Epidermal melanocyte (primary cell): ENCODE data around the gene ITGB4.

Experiments used
- DNase-seq: peaks from one replicate; pipeline ENCODE4 v3.0.0; 2011; ENCODE audit warnings: low spot score; ENCODE audit not compliant: insufficient read length

ITGB4 gene

GRCh38 chr17:75720656-75721462, at the start of gene ITGB4:
TSS of gene ITGB4 (plus strand) at chr17:75721459. CDS start at chr17:75724704, 3,245 bp downstream.
- no peak for DNase-seq

GRCh38 chr17:75672011-75672410, 49.2 kb upstream of the ITGB4 start:
- DNase-seq: no peak

DNA sequence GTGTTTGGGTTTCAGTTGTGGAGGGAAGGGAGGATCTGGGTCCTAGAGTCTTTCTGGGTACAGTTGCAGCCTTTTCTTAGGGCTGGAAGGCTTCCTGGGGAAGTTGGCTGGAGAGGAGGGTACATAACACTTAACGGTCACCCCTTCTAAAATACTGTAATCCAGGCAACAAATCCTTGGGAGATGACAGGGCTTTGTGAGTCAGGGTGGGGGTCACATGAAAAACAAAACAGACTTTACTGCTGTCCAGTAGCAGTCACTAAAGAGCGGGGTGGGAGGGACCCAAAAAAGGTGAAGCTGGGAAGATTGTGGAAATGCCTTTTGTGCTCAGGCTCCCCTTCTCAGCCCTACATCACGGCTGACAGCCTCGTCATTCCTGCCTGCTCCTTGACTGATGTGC, 47.8 kb upstream of the ITGB4 start:
- no peak for DNase-seq

DNA sequence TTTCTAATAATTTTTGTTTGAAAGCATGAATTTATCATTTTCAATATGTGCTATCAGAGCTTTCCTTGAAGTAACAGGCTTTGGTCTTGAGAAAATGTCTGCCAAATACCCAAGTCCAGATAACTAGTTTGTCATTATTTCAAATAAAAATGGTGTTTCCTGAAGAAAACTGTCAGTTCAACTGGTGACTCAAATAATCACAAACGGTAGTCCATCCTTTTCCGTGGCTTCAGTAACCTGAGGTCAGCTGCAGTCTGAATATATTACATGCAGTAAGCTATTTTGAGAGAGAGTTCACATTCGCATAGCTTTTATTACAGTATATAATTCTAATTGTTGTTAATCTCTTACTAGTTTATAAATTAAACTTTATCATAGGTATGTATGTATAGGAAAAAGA, 44.8 kb upstream of the ITGB4 start:
- DNase-seq: no peak

DNA sequence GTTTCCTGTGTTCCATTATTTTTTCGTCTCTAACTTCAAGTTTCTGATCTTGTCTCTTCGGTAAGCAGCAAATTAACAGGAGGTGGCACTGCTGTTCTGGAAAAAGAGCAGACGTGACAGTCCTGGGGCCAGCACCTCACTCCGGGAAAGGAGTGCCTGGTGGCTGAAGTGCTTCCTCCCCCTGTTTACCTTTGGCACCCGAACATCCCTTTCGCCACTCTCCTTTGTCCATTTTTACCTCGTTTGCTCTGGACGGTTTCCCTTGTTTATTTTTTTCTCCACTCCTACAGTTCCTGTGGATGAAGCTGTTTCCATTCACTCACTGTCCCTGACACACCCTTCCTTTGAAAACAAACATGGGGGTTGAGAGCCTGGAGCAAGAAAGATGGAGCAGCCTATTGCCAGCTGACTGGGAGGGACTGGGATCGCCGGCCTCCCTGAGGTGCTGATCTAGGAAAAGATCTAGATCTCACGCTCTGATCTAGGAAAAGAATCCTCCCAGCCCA, 41.5 kb upstream of the ITGB4 start:
- no peak for DNase-seq

- no peak for DNase-seq
These were observed 40.8 kb upstream of the ITGB4 start for GRCh38 chr17:75680431-75680830.

GRCh38 chr17:75681289-75681688, 40.0 kb upstream of the ITGB4 start:
- DNase-seq: no peak

GRCh38 chr17:75683583-75683982, 37.7 kb upstream of the ITGB4 start:
- no peak for DNase-seq

DNA sequence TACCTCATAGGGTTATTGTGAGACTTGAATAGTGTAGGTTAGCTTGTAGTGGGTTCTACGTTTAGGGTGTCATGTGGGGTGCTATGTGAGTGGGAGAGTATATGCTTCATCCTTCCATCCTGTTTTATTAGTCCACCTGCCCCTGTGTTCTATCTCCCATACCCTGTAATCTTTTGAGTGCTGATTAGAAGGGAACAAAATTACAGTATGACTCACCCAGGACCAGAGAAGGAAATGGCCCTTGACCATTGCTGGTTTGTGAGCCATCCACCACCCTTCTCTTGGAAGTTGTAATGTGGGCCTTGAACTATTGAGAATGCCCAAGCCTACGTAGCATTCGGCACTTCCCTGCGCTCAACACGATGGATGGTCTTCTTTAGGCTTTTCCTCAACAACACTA, 37.0 kb upstream of the ITGB4 start:
- no peak for DNase-seq

GRCh38 chr17:75684924-75685323, 36.3 kb upstream of the ITGB4 start:
- no peak for DNase-seq

DNA sequence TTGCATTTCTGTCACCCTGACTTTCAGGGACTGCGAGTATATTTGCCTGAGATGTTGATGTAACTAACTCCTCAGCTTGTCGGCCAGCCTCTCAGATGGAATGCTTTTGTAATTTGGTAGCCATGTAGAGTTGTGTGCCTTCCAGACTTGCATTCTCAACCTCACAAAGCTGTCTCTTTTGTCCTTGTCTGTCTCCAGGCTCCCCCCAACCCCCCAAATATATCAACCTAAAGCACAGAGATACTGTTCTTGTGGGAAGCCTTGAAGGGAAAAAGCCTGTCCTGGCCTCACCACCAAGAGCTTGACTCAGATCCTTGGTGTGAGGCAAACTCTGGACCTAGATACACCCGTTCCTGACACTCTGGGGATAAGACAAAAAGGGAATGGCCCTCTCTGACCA, 35.8 kb upstream of the ITGB4 start:
- no peak for DNase-seq

- DNase-seq: no peak
These were observed 32.9 kb upstream of the ITGB4 start for GRCh38 chr17:75688209-75688825.

DNA sequence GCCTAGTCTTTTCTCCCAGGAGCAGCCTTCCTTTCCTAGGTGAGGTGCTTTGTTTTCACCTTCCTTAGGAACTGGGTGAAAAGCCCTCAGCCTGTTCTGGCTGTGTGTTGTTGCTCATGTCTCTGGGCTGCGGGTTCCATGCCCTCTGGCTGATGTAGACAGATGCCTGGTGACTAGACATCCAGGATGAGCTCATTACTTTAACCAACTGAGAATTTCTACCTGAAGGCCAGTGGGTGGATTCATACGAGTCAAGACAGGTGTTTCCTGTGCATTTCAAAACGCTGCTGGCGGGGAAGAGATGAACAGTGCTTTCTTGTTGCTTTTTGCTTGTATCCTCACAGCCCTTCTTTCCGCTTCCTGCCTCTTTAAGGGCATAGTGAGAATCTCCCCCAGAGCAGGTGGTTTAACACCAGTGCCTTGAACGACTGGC, 31.8 kb upstream of the ITGB4 start:
- DNase-seq: no peak

DNA sequence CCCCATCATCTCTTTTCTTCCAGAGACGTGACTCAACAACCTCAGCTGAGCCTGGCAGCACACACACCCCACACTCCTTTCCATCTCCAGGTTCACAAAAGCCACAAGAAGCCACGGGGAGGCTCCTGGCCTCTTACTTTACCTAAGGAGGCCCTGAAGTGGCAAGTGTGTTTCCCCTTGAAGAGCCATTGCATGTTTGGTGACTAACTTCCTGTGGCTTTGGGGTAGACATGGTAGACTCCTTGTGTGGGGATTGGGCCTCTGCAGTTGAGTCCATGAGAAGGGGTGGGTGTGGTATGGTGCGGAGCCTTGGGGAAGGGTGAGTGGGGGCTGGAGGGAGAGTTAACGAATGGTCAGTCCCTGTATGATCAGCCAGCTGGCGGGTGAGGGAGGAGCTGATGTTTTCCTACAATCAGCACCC, 29.9 kb upstream of the ITGB4 start:
- DNase-seq: no peak

DNA sequence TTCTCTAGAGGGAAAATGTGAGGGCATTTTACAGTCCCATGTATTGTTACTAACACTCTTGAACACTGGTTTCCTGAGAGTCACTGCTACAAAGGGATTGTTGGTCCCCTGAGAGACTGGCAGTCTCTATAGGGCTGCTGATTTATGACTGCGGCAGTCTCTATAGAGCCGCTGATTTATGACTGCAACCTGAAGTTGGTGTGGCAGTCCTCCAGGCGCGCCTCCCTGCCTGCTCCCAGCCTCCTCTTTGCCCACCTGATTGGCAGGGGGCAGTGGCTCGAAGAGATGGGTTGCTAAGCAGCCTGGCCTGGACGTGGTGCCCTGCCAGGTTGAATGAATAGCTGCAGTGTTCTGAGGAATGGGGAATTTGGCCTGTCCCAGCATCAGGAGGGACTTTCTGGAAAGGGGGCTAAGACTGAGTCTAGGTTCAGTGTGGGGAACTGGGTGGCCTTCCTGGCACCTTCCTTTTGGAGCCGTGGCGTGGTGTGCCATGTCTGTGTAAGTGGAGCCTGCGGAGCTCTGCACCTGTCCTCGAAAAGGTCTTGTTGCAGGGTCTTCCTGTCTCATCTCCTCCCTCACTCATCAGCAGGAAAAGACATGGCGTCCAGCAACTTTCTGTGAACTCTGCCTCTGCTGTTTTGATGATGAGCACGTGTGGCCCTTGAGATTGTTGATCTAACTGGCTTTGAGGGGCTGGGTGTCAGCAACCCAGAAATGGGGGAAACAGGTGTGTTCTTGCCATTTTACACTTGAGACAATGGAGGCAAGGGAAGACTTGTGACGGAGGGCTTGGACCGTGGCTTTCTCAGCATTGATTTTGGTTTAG, 29.2 kb upstream of the ITGB4 start:
- DNase-seq: no peak

- DNase-seq: no peak
These were observed 28.3 kb upstream of the ITGB4 start for GRCh38 chr17:75692976-75693375.

- DNase-seq: peak; percentile 73
These were observed 27.5 kb upstream of the ITGB4 start for GRCh38 chr17:75693500-75694481.

DNA sequence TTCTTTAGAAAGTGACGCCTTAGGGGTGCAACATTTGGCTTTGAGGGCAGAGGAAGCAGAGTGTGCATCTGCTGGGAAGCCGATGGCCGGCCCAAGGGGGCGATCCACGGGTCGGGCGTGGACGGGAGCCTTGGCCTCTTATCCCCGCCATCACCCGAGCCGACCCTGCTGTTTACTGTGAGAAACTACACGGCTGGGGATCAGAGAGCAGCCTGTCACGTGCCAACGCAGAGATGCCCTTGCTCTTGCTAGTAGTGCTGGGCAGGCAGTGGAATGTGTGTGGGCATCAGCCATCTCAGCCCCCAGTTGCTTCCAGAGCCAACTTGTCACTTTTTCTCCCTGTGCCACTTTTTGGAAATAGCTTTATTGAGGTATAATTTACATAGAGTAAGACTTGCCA, 26.7 kb upstream of the ITGB4 start:
- no peak for DNase-seq

GRCh38 chr17:75695141-75695829, 26.0 kb upstream of the ITGB4 start:
- no peak for DNase-seq

GRCh38 chr17:75695830-75696271, 25.4 kb upstream of the ITGB4 start:
- no peak for DNase-seq
